ENCODE data around the gene NFIC. TPM values are rescaled to one million over a fixed set of nuclear protein-coding genes. Genes with fewer than 3 reads are reported as not detected.
A peak's percentile ranks its signal among the peaks of the same experiment; 100 is the strongest.
"Not testable (repeated sequence)": the region's sequence is repeated elsewhere in the genome, so short reads cannot be mapped to it uniquely, and the experiment has no call there.

Gene NFIC
- polyA plus RNA-seq, 5 donors = 31.3 to 72.3 (median 36.8) TPM

DNA sequence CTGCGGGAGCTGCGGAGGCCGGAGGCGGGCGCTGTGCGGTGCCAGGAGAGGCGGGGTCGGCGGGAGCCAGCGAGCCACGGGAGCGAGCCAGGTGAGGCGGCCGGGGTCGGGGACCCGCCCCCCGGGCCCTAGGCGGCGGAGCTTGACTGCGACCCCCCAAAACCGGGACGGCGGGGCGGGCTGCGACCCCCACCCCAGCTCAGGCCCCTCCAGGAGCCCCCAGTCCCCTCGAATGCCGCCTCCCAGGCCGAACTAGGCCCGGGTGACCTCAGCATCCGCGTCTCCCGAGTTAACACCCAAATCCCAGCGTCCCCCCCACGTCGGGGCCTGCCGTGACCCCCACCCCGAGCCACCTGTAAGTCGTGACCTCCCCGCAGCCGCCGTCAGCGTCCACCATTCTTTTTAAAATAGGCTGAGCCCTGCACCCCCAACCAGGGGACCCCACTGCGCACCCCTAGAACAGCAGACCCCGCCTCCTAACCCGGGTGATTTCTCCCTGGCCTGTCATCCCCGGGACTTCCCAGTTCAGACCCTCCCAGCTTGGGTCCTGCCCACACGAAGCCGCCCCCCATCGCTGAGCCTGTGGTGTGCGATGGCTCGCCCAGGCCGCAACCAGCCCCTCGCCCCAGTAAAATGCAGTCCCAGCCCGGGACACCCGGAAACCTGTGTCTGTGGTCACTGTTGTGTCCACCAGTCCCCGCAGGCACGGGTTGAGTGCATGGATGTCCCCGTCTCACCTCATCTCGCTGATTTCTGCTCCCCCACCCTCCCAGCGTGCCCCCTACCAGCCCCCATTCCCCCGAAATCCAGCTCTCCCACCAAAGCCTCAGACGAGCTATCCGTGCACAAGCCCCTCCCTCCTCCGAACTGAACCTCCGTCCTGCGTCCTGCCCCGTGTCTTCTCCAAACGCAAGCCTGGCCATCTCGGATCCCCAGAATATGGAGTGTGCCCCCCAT is 140.3 kb downstream of the NFIC start:
- DNase-seq = peak in 1 of 2 donors; percentile 12

DNA sequence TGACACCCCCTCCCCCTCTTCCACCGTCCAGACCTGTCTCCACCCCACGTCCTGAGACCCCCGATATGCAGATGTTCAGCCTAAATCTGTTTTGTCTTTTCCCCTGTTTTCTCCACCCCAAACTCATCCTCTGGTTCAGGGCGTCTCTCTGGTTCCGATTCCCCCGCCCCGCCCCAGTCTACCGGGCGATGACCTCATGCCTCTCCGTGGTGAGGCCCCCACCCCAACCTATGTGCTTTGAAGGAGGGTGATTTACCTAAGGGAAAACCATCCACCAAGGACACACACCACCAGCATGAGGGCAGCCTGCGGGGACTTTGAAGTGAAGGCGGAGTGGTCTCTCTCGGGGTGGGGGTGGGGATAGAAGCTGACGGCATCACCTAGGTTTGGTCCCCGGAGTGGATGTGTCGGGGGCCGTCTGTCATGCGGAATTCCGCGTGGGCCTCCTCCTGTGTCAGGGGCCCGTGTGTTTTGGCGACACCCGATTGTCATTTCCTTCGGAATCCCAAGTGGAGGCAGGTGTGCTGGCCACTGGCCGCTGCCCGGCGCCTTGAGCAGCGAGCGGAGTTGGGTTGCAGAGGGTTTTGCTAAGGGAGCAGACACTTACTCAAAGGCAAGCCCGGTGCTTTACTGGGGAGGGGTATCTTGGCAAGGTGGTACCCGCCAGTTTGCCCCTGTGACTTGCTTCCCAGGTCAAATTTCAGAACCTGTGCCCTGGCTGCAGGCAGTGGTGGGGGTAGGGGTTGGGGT is 141.2 kb downstream of the NFIC start:
- peak in 1 of 2 donors; percentile 10 for DNase-seq

GRCh38 chr19:3508121-3508661 is 141.8 kb downstream of the NFIC start:
- DNase-seq = not testable (repeated sequence)

GRCh38 chr19:3508771-3509535 is 142.6 kb downstream of the NFIC start:
- no peak for DNase-seq

GRCh38 chr19:3509566-3509989 is 143.2 kb downstream of the NFIC start:
- DNase-seq = no peak

DNA sequence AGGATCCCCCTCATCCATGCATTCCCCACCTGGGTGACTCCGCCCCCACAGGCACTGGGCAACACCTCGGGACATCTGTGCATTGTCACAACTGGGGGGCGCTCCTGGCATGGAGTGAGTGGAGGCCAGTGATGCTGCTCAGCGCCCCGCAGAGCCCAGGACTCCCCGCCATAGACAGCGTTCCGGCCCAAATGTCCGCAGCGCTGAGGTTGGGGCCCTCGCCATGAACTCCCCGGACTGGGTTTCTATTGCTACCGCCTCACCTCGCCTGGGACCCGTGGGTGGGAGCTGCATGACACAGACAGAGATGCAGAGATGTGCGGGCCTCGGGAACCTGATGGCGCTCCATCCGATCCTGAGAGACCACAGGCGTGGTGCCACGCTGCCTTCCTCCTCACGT is 144.3 kb downstream of the NFIC start:
- no peak for DNase-seq

- DNase-seq = no peak
These were observed 145.3 kb downstream of the NFIC start for GRCh38 chr19:3511506-3512251.

GRCh38 chr19:3512562-3513228 is 146.3 kb downstream of the NFIC start:
- no peak for DNase-seq

GRCh38 chr19:3513229-3514140 is 147.1 kb downstream of the NFIC start:
- no peak for DNase-seq

DNA sequence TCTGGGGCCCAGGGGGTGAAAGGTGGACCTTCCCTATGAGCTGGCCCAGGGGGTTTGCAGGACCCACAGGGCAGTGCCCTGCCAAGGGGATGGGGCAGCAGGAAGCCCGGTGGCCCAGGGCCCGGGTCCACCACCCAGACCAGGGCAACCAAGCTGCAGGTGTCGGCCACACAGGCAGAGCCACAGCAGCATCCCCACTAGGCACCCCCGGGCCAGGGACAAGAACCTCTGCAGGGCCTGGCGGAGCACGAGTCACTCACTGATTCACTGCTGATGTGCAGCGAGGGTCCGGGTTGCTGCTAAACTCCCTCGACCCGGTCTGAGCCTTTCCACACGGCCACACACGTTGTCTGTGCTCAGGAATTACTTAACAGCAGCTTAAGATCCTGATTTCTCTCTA is 148.5 kb downstream of the NFIC start:
- DNase-seq = no peak

DNA sequence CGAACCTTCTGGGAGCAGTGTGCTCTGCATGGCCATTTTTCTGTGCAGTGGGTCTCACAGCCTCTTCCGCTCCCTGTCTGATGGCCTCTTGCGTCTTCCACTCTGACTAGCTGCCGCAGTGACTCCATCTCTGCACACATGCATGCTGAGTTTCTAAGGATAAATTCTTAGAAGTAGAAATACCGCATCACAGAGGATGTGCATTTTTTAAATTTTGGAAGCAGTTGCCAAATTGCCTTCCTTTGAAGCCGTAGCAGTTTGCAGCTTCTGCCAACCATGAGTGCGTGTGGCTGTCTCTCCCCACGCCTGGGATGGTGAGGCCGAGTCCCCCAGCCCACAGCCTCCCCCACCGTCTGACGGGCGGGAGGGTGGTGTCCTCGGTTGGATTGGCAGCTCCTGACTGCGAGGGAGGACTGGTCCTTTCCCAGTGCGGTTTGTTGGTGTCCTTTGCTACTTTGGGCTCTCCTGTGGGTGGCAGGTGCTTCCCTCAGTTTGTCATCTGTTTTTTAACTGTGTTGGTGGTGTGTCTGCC is 149.6 kb downstream of the NFIC start:
- DNase-seq = no peak

- DNase-seq = no peak
These were observed 150.4 kb downstream of the NFIC start for GRCh38 chr19:3516675-3517207.

GRCh38 chr19:3517638-3518037 is 151.3 kb downstream of the NFIC start:
- DNase-seq = no peak

- DNase-seq = no peak
These were observed 151.9 kb downstream of the NFIC start for GRCh38 chr19:3518255-3518654.

GRCh38 chr19:3518659-3519058 is 152.3 kb downstream of the NFIC start:
- DNase-seq = no peak
